Left lung (tissue), 10 donors: ENCODE data around the gene SHANK1. TPM values are rescaled to one million over a fixed set of nuclear protein-coding genes. Genes with fewer than 3 reads are reported as not detected.

Experiments used
- ATAC-seq: fragments of 200-7000 bp; cut with Tn5 transposase; one replicate; pipeline ENCODE4 v1.9.1; 2020; ENCODE audit warnings: moderate library complexity
- DNase-seq, 4 donors: peaks; one replicate each; pipeline ENCODE4 v3.0.0-alpha.2; 2013 to 2020
- H3K27ac ChIP-seq, 2 donors: fragments of 200-600 bp; sonication (generic) in 1 of 2; one replicate each; pipeline versions ENCODE4 v1.5.0 to v1.8.0; 2020 to 2021
- H3K27me3 ChIP-seq, 2 donors: fragments of 200-600 bp; sonication (generic) in 1 of 2; one replicate each; pipeline versions ENCODE4 v1.5.0 to v1.8.0; 2020 to 2021
- H3K36me3 ChIP-seq, 2 donors: fragments of 200-600 bp; sonication (generic) in 1 of 2; one replicate each; pipeline versions ENCODE4 v1.5.0 to v1.8.0; 2020 to 2021
- H3K4me1 ChIP-seq, 2 donors: fragments of 200-600 bp; one replicate each; pipeline ENCODE4 v1.8.0; 2021
- H3K4me3 ChIP-seq, 2 donors: fragments of 200-600 bp; sonication (generic) in 1 of 2; one replicate each; pipeline versions ENCODE4 v1.5.0 to v1.8.0; 2020 to 2021; ENCODE audit warnings: mild to moderate bottlenecking in 1 of 2
- H3K9me3 ChIP-seq, 2 donors: fragments of 200-600 bp; sonication (generic) in 1 of 2; one replicate each; pipeline versions ENCODE4 v1.5.0 to v1.8.0; 2020 to 2021
- CTCF ChIP-seq, 2 donors: fragments of 200-600 bp; sonication (generic) in 1 of 2; IDR thresholded peaks; one replicate each; pipeline versions ENCODE4 v1.5.0 to v1.8.0; 2021; ENCODE audit warnings: antibody characterized with exemption in 2 of 2
- intact Hi-C, 2 donors: fragments of 100-400 bp; cut with DNase I; formaldehyde crosslinking; loops; one replicate each; pipeline versions ENCODE4 v1.11.2 to v1.14.2; 2022
- polyA plus RNA-seq, 6 donors: library from polyadenylated mRNA; unstranded; fragments of 120-200 nt; gene quantifications; one replicate each; pipeline ENCODE4 v1.2.1, GENCODE V29; 2013; ENCODE audit not compliant: insufficient read length in 6 of 6
- total RNA-seq, 2 donors: library from RNA; stranded (reverse); fragmentation: NEBNext Ultra II Directional; extraction: Animal tissue kit (Norgen Biotek cat#: 25700); gene quantifications; one replicate each; pipeline ENCODE4 v1.2.1, GENCODE V29; 2021
- donor health status: DM: no; HTN: yes; CAD: no.
- donor health status: DM: no; HTN: no; CAD: no.

The SHANK1 gene
- total and polyA plus RNA-seq, 8 donors: 0.21 to 7.5 (median 4.9) TPM

GRCh38 chr19:50651174-50651573 lies 68.4 kb downstream of the SHANK1 start:
- Histone ChIP-seq H3K4me1 (no peaks in the 10 kb centered on the region), H3K27me3 (peaks cover 0 to 90% of the 10 kb centered on the region in 2 donors), H3K36me3 (no peaks in the 10 kb centered on the region), H3K27ac (no peak overlapping the region), H3K9me3 (peaks cover 0 to 13% of the 10 kb centered on the region in 2 donors), H3K4me3 (no peak overlapping the region)
- ATAC-seq: no peak
- DNase-seq: no peak
- no peak for TF ChIP-seq CTCF (IDR thresholded peaks at IDR 0.05)
- intact Hi-C loops: no loop called here

DNA sequence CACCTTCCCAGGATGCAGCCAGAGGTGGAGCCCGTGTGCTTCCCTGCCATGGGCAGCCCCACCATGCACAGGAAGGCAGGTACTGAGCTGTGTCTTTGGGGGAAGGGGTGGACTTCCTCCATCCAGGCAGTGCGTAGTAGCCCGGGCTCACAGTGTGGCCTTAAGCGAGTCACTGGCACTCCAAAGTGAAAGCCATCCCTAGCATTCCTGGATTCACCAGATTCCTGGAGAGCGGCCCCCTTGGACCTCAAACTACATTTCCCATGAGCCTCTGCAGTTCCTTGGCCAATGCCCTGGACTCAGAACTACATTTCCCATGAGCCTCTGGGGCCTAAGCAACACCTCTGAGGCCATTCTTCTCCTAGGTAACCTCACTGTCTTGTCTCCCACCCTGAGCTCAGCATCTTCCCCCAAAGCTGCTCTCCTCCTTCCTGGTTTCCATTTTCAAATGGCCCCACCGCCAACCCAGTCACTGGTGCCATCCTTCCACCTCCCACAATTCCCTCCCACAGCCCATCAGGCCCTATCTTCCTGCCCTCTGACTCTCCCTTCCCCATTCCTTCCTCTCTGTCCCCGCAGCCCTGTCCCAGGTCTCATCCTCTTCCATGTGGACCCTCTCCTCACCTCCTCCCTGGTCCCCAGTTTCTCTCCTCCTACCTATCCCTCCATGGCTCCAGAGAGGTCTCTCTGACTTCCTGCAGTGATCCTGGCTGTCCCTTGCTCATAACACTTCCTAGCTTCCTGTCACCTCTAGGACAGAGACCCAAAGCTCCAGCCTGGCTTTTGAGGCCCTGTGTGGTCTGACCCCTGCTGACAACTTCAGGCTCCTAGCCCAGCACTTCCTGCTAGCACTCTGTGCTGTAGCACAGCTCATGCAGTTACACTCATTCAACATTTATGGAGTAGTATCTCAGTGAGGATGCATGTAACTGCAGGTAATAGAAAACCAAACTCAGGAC lies 69.9 kb downstream of the SHANK1 start, which contains the start of gene C19orf81:
TSS of gene C19orf81 (plus strand) at position 13 of the 959 bp plus-strand sequence. CDS start at position 13, 0 bp downstream.
- Histone ChIP-seq H3K4me3 (no peak within 1 kb of the TSS), H3K27me3 (peaks cover 0 to 90% of the 10 kb centered on the region in 2 donors), H3K36me3 (no peaks in the 10 kb centered on the region), H3K4me1 (no peaks in the 10 kb centered on the region), H3K9me3 (peaks cover 0 to 4% of the 10 kb centered on the region in 2 donors), H3K27ac (no peak within 1 kb of the TSS)
- ATAC-seq (no peak), DNase-seq (no peak)
- intact Hi-C loops: no loop called here
- TF ChIP-seq CTCF (IDR thresholded peaks at IDR 0.05): no peak

DNA sequence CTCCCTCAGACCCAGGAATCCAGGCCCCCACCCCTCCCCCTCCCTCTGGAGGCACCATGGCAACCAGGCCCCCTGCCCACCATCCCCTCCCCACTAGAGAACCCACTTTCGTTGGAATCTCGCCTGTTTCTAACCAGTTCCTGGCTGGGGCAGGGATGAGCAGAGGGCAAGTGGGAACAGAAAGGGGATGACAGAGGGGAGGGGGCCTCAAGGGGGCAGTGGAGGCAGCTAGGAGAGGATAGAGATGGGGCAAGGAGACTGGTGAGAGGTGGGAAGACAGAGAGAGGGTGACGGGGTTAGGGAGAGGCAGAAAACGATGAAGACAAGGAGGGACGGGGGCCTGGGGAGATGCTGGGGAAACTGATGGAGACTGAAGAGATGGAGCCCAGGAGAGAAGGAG lies 70.9 kb downstream of the SHANK1 start:
- DNase-seq (no peak), ATAC-seq (no peak)
- no peaks in the 10 kb centered on the region for H3K36me3 ChIP-seq
- no peak overlapping the region for H3K4me3 ChIP-seq
- no peak for TF ChIP-seq CTCF (IDR thresholded peaks at IDR 0.05)
- H3K4me1 ChIP-seq: no peaks in the 10 kb centered on the region
- intact Hi-C loops: no loop called here
- H3K27me3 ChIP-seq: peaks cover 0 to 89% of the 10 kb centered on the region in 2 donors
- no peak overlapping the region for H3K27ac ChIP-seq
- no peaks in the 10 kb centered on the region for H3K9me3 ChIP-seq

GRCh38 chr19:50647879-50648615 lies 71.6 kb downstream of the SHANK1 start:
- Histone ChIP-seq H3K4me1 (no peaks in the 10 kb centered on the region), H3K27me3 (peaks cover 0 to 91% of the 10 kb centered on the region in 2 donors), H3K4me3 (no peak overlapping the region), H3K9me3 (no peaks in the 10 kb centered on the region), H3K36me3 (no peaks in the 10 kb centered on the region), H3K27ac (no peak overlapping the region)
- TF ChIP-seq CTCF (IDR thresholded peaks at IDR 0.05): no peak
- DNase-seq (no peak), ATAC-seq (no peak)
- intact Hi-C loops: no loop called here
